Activated T-helper 17 cell treated with anti-CD3 and anti-CD28 coated beads, Interleukin-2, amount 50 U/mL, for 72 hours (primary cell): ENCODE results near the gene TP53I11. TPM values are rescaled to one million over a fixed set of nuclear protein-coding genes. Genes with fewer than 3 reads are reported as not detected.

ENCODE experiments used
- ATAC-seq: fragments of 150-1000 bp; cut with Tn5 transposase; replicated peaks from 2 replicates; pipeline ENCODE4 v1.10.0; 2021; ENCODE audit warnings: mild to moderate bottlenecking, moderate library complexity
- H3K27ac Mint-ChIP-seq: one replicate; pipeline ENCODE4 v1.8.0; 2022; ENCODE audit warnings: mixed read lengths
- H3K27me3 Mint-ChIP-seq: one replicate; pipeline ENCODE4 v1.8.0; 2022; ENCODE audit warnings: mixed read lengths
- H3K36me3 Mint-ChIP-seq: one replicate; pipeline ENCODE4 v1.8.0; 2022; ENCODE audit warnings: low read depth, mild to moderate bottlenecking, mixed read lengths
- H3K4me1 Mint-ChIP-seq: one replicate; pipeline ENCODE4 v1.8.0; 2022; ENCODE audit warnings: mixed read lengths
- H3K4me3 Mint-ChIP-seq: one replicate; pipeline ENCODE4 v1.8.0; 2022; ENCODE audit warnings: mild to moderate bottlenecking, mixed read lengths
- H3K9me3 Mint-ChIP-seq: one replicate; pipeline ENCODE4 v1.8.0; 2022; ENCODE audit warnings: mixed read lengths
- total RNA-seq, 2 donors: library from RNA; stranded (reverse); gene quantifications; one replicate each; pipeline ENCODE4 v1.2.3, GENCODE V29; 2022

TP53I11 gene
- total RNA-seq, 2 donors from 2014 or later: 3.8 to 6.4 TPM

GRCh38 chr11:44942029-44942955, 8.4 kb downstream of the TP53I11 start:
- Mint-ChIP-seq H3K27me3 (no peaks in the 10 kb centered on the region), H3K9me3 (no peaks in the 10 kb centered on the region), H3K36me3 (no peaks in the 10 kb centered on the region), H3K4me1 (peaks cover 19% of the 10 kb centered on the region), H3K4me3 (no peak overlapping the region), H3K27ac (peak overlapping the region; percentile 50)
- ATAC-seq: no peak

- Mint-ChIP-seq H3K9me3 (no peaks in the 10 kb centered on the region), H3K4me3 (no peak overlapping the region), H3K27me3 (no peaks in the 10 kb centered on the region), H3K4me1 (peaks cover 19% of the 10 kb centered on the region), H3K36me3 (no peaks in the 10 kb centered on the region), H3K27ac (peak overlapping the region; percentile 8)
- no peak for ATAC-seq
Observed at GRCh38 chr11:44941259-44942021, 9.2 kb downstream of the TP53I11 start.

- Mint-ChIP-seq H3K4me3 (no peak overlapping the region), H3K27ac (no peak overlapping the region), H3K4me1 (peaks cover 19% of the 10 kb centered on the region), H3K27me3 (no peaks in the 10 kb centered on the region), H3K36me3 (no peaks in the 10 kb centered on the region), H3K9me3 (no peaks in the 10 kb centered on the region)
- ATAC-seq: no peak
Observed at GRCh38 chr11:44940835-44941234, 9.8 kb downstream of the TP53I11 start.

- ATAC-seq: no peak
- Mint-ChIP-seq H3K27ac (no peak overlapping the region), H3K27me3 (no peaks in the 10 kb centered on the region), H3K36me3 (no peaks in the 10 kb centered on the region), H3K9me3 (no peaks in the 10 kb centered on the region), H3K4me3 (no peak overlapping the region), H3K4me1 (peaks cover 19% of the 10 kb centered on the region)
Observed at GRCh38 chr11:44940404-44940803, 10.3 kb downstream of the TP53I11 start.

- peaks cover 19% of the 10 kb centered on the region for H3K4me1 Mint-ChIP-seq
- no peak for ATAC-seq
- no peaks in the 10 kb centered on the region for H3K36me3 Mint-ChIP-seq
- H3K27me3 Mint-ChIP-seq: no peaks in the 10 kb centered on the region
- H3K27ac Mint-ChIP-seq: no peak overlapping the region
- H3K4me3 Mint-ChIP-seq: no peak overlapping the region
- H3K9me3 Mint-ChIP-seq: no peaks in the 10 kb centered on the region
Observed at GRCh38 chr11:44939673-44940395, 10.8 kb downstream of the TP53I11 start.

- no peak overlapping the region for H3K4me3 Mint-ChIP-seq
- H3K27ac Mint-ChIP-seq: no peak overlapping the region
- no peaks in the 10 kb centered on the region for H3K9me3 Mint-ChIP-seq
- H3K36me3 Mint-ChIP-seq: no peaks in the 10 kb centered on the region
- H3K27me3 Mint-ChIP-seq: no peaks in the 10 kb centered on the region
- no peak for ATAC-seq
- H3K4me1 Mint-ChIP-seq: peaks cover 14% of the 10 kb centered on the region
Observed at GRCh38 chr11:44938066-44938691, 12.5 kb downstream of the TP53I11 start.

GRCh38 chr11:44936951-44937543, 13.6 kb downstream of the TP53I11 start:
- no peak overlapping the region for H3K4me3 Mint-ChIP-seq
- peaks cover 5% of the 10 kb centered on the region for H3K4me1 Mint-ChIP-seq
- H3K36me3 Mint-ChIP-seq: no peaks in the 10 kb centered on the region
- ATAC-seq: no peak
- no peaks in the 10 kb centered on the region for H3K27me3 Mint-ChIP-seq
- H3K9me3 Mint-ChIP-seq: no peaks in the 10 kb centered on the region
- no peak overlapping the region for H3K27ac Mint-ChIP-seq

GRCh38 chr11:44936525-44936924, 14.2 kb downstream of the TP53I11 start:
- H3K4me1 Mint-ChIP-seq: no peaks in the 10 kb centered on the region
- H3K27me3 Mint-ChIP-seq: no peaks in the 10 kb centered on the region
- no peaks in the 10 kb centered on the region for H3K36me3 Mint-ChIP-seq
- H3K9me3 Mint-ChIP-seq: no peaks in the 10 kb centered on the region
- H3K27ac Mint-ChIP-seq: no peak overlapping the region
- H3K4me3 Mint-ChIP-seq: no peak overlapping the region
- peak; percentile 80 for ATAC-seq

GRCh38 chr11:44934735-44935250, 15.9 kb downstream of the TP53I11 start:
- Mint-ChIP-seq H3K27ac (no peak overlapping the region), H3K4me3 (no peak overlapping the region), H3K27me3 (no peaks in the 10 kb centered on the region), H3K4me1 (peaks cover 5% of the 10 kb centered on the region), H3K36me3 (peaks cover 9% of the 10 kb centered on the region), H3K9me3 (no peaks in the 10 kb centered on the region)
- no peak for ATAC-seq

GRCh38 chr11:44934110-44934509, 16.6 kb downstream of the TP53I11 start:
- ATAC-seq: no peak
- no peaks in the 10 kb centered on the region for H3K27me3 Mint-ChIP-seq
- no peak overlapping the region for H3K4me3 Mint-ChIP-seq
- H3K9me3 Mint-ChIP-seq: no peaks in the 10 kb centered on the region
- peaks cover 11% of the 10 kb centered on the region for H3K36me3 Mint-ChIP-seq
- H3K4me1 Mint-ChIP-seq: peaks cover 5% of the 10 kb centered on the region
- no peak overlapping the region for H3K27ac Mint-ChIP-seq

GRCh38 chr11:44931466-44931865, 19.2 kb downstream of the TP53I11 start:
- ATAC-seq: no peak
- no peaks in the 10 kb centered on the region for H3K27me3 Mint-ChIP-seq
- no peak overlapping the region for H3K4me3 Mint-ChIP-seq
- H3K9me3 Mint-ChIP-seq: no peaks in the 10 kb centered on the region
- H3K27ac Mint-ChIP-seq: no peak overlapping the region
- H3K4me1 Mint-ChIP-seq: peaks cover 5% of the 10 kb centered on the region
- peaks cover 11% of the 10 kb centered on the region for H3K36me3 Mint-ChIP-seq

- Mint-ChIP-seq H3K36me3 (peaks cover 11% of the 10 kb centered on the region), H3K9me3 (no peaks in the 10 kb centered on the region), H3K27me3 (no peaks in the 10 kb centered on the region), H3K4me1 (peaks cover 5% of the 10 kb centered on the region), H3K4me3 (no peak overlapping the region), H3K27ac (peak overlapping the region; percentile 70)
- no peak for ATAC-seq
Observed at GRCh38 chr11:44930588-44931302, 19.9 kb downstream of the TP53I11 start.

GRCh38 chr11:44928816-44929215, 21.9 kb downstream of the TP53I11 start:
- no peak for ATAC-seq
- Mint-ChIP-seq H3K4me1 (peaks cover 5% of the 10 kb centered on the region), H3K27me3 (no peaks in the 10 kb centered on the region), H3K4me3 (no peak overlapping the region), H3K9me3 (no peaks in the 10 kb centered on the region), H3K36me3 (peaks cover 11% of the 10 kb centered on the region), H3K27ac (no peak overlapping the region)
